Nucleus accumbens (tissue), 56 donors: ENCODE results near the gene ATP2B1.
"Not testable (repeated sequence)": the region's sequence is repeated elsewhere in the genome, so short reads cannot be mapped to it uniquely, and the experiment has no call there.

Experiments
- DNase-seq, 56 donors: peaks; one replicate each; lab custom pipeline; 2025; lab: John Stamatoyannopoulos, UW

Gene ATP2B1

DNA sequence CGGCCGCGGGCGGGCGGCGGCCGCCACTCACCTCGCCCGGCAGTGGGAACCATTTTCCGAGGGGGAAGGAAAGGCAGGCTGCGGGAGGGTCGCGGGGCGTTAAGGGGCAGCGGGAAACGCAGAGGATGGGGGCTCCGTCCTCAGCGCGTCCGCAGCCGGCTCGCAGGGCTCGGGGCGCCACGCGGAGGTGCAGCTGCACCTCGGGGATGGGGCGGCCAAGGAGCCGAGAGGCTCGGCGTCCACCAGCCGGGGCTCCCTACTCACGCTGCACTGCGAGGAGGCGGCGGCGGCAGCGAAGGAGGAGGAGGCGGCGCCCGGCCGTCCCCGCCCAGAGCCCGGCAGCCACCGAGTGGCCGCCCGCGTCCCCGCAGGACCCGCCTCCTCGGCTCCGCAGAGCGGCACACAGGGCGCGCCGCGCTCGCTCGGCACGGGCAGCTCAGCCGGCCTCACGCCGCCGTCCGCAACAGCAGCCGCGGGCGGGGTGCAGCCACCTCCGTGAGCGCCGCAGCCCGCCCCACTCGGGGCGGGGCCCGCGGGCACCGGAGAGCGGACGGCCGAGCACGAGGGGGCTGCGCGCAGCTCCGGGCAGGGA lies at the start of gene ATP2B1:
Gene ATP2B1 (minus strand): TSS at position 274 of the 592 bp plus-strand sequence. CDS start 52,952 bp downstream, outside the sequence.
- peak in 45 of 56 donors; percentile 6 to 89 (median 76) for DNase-seq

DNA sequence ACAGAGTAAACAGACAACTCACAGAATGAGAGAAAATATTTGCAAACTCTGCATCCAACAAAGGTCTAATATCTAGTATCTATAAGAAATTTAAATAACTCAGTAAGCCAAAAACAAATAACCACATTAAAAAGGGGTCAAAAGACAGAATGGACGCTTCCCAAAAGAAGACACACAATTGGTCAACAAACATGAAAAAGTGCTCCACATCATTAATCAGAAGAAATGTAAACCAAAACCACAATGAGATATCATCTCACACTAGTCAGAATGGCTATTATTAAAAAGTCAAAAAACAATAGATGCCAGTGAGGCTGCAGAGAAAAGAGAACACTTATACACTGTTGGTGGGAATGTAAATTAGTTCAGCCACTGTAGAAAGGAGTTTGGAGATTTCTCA lies 49.3 kb upstream of the ATP2B1 start:
- DNase-seq: not testable (repeated sequence)

DNA sequence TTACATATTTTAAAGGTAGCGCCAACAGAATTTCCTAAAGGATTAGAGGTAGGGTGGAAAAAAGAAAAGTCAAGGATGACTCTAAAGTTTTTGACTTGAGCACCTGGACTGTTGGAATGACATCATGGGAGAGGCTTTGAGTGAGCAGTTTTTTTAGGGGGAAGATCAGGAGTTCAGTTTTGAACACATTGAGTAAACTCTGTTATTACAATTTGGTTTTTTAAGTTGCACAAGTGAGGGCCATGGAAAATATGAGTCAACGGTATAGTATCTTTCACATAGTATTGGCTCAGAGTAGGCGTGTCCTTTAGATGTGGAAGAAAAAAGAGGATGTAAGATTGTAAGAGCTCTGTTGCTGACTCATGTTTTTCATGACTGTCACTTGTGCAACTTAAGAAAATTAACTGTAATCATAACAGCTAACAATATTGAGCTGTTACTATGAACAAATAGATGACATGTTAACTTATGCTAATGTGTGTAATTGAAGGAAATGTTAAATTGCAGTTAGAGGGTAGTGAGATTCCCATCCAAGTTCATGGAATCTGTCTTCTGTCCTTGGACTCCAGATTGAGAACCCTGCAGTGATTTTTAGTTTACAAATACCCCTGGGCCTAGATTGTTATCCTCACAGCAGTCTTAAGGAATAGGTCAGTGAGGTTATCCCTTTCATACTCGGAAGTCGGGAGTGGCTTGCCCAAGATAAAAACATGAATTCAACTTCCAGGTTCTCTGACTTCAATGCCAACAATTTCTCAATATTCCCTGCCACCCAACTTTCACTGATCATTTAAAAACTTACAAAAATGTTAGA lies 48.2 kb upstream of the ATP2B1 start:
- DNase-seq: no peak

GRCh38 chr12:89756194-89756584 lies 47.6 kb upstream of the ATP2B1 start:
- no peak for DNase-seq

DNA sequence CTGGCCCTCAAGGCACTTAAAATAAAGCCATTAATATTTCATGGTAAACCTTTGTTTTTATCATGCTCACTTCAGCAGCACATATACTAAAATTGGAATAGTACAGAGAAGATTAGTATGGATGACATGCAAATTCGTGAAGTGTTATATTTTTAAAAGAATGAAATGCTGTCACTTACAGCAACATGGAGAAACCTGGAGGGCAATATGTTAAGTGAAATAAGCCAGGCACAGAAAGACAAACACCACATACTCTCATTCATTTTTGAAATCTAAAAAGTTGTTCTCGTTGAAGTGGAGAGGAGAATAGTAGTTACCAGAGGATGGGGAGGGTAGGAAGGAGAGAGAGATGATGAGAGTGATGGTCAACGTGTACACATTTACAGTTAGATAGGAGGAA lies 45.4 kb upstream of the ATP2B1 start:
- DNase-seq: no peak

DNA sequence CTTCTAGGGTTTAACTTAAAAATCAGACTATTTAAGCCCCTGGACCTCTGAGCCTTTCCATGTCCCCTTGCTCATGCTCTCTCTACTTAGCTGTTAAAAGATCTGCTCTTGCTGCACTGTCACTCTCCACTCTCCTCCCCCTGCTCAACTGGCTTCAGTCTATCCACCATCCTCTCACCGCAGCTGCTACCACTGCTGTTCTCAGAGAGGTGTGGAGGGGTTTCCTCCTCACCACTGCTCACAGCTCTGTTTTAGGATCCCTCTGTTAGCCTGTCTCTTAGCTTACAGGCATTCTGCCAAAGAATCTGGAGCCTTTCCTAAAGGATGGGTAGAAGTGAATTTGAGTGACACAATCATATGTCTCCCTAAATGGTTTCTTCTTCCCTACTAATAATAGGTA lies 43.7 kb upstream of the ATP2B1 start:
- no peak for DNase-seq

DNA sequence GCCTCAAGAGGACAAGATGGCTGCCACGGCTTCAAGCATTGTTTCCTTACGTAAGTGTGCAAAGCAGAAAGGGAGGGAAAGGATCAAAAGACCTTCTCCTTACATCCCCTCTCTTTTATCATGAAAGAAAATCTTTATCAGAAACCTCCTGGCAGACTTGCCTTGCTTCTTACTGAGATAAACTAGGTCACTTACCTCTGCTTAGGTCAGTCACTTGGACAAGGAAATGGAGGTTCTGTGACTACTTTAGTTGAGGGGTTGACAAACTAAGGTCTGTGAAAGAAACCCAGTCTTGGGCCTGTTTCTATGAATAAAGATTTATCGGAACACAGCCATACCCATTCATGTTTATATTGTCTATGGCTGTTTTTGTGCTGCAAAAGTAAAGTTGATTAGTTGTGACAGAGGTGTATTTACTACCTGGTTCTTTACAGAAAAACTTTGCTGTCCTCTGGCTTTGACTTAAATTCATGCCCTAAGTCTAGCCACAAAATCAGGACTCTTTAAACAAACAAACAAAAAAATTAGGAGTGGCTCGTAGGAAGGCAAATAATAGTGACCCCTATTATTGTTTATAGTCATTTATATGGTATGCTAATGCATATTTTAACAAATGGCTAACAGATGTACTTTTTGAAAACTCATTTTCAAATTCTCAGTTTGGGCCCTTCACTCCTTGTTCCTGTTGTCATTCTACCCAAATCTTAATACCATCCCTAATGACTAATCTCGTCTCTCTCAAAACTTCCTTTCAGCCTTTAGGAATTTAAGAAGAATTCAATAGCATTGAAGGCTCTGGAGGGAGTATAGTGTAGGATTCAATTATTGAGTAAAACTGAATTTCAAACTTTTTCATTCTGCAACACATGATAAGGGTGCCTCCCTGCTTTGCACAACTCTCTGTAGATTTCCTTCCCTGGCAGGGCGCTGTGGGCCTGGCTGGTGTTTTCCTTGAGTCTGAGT lies 42.0 kb upstream of the ATP2B1 start:
- no peak for DNase-seq

- no peak for DNase-seq
Measured at GRCh38 chr12:89748791-89749190, 40.2 kb upstream of the ATP2B1 start.

GRCh38 chr12:89745286-89745685 lies 36.6 kb upstream of the ATP2B1 start:
- no peak for DNase-seq

DNA sequence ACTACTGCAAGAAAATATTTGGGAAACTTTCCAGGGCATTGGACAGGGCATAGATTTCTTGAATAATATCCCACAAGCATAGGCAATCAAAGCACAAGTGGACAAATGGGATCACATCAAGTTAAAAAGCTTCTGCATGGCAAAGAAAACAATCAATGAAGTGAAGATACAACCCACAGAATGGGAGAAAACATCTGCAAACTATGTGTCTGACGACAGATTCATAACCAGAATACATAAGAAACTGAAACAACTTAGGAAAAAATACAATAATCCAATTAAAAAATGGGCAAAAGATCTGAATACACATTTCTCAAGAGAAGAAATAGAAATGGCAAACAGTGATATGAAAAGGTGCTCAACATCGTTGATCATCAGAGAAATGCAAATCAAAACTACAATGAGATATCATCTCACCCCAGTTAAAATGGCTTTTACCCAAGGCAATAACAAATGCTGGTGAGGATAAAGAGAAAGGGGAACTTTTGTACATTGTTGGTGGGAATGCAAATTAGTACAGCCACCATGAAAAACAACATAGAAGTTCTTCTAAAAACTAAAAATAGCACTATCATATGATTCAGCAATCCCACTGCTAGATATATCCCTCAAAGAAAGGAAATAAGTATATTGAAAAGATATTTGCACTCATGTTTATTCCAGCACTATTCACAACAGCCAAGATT lies 33.8 kb upstream of the ATP2B1 start:
- no peak for DNase-seq

- DNase-seq: no peak
Measured at GRCh38 chr12:89740943-89741342, 32.3 kb upstream of the ATP2B1 start.

GRCh38 chr12:89736995-89737394 lies 28.4 kb upstream of the ATP2B1 start:
- no peak for DNase-seq

DNA sequence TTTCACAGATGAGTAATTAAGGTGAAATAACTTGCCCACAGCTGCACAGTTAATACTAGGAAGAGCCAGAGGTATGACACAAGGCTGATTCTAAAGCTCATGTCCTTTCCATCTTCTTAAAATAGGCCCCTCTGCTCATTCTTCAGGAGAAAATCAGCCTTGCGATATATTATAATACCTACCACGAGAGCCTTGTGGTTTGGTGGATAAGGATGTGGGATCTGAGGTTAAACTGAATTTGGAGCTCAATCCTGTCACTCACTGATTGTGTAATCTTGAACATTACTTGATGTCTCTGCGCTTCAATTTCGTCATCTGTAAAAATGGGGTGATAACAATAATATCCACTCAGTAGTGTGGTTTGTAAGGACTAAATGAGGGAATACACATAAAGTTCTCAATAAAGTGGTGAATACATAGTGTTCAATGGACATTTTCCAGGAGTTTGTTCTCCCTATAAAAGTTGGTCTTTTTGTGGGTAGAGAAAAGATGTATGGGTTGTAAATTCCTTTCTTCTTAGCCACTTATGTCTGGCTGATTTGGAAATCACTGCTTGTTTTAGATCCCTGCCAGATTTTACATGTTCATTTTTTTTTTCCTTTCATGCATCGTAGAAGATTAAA lies 25.1 kb upstream of the ATP2B1 start:
- no peak for DNase-seq

DNA sequence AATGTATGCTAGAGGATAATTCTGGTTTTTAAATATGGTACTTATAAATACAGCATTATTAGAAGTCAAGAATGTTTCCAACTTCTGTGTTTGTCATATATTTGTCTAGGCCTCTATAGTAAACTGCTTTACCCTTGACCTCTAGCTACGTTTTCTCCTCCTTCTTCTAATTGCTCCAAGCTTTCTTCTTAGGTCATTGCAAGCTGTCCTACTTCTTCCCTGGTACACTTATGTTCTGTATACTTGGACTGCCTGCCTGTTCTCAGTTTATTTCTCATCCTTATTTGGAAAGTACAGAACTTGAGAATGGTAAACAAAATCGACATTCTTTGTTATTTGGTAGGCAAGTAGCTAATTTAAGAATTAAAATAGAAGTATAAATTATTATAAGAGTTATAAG lies 23.9 kb upstream of the ATP2B1 start:
- no peak for DNase-seq

DNA sequence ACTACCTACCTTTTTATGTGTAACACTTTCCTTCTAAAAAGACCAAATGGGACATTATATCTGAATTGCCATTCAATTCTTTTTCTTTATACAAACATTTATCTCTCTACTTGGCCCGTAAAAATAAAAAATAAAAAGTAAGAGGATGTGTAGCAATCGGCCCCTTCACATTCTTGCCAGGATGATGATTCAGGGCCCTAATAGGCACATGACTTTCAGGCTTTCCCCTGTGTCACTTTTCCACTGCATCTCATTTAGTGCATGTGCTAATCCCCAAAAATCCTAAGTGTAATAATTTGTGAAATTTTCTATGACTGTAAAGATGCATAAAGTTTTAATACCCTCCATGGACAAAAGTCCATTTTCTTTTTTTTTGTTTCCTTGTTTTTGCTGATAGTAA lies 23.0 kb upstream of the ATP2B1 start:
- DNase-seq: no peak

DNA sequence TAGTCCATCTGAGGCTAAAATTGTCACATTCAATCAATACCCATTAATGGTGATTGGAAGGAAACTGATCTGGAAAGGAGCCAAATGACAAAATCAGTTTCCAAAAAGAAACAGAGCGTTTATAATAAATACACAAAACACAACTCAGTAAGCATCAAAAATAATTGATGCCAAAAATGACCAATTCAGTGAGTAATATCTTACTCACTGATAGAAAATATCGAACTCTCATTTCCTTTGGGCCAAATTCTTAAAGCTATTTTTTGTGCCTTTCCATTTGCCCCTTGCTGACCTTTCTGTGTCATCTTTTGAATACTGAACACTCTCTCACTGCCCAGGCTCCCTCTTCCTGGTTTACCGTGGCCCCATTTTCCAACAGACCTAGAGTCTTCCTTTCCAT lies 22.5 kb upstream of the ATP2B1 start:
- no peak for DNase-seq

GRCh38 chr12:89729946-89730459 lies 21.4 kb upstream of the ATP2B1 start:
- no peak for DNase-seq

GRCh38 chr12:89723276-89723675 lies 14.6 kb upstream of the ATP2B1 start:
- no peak for DNase-seq

DNA sequence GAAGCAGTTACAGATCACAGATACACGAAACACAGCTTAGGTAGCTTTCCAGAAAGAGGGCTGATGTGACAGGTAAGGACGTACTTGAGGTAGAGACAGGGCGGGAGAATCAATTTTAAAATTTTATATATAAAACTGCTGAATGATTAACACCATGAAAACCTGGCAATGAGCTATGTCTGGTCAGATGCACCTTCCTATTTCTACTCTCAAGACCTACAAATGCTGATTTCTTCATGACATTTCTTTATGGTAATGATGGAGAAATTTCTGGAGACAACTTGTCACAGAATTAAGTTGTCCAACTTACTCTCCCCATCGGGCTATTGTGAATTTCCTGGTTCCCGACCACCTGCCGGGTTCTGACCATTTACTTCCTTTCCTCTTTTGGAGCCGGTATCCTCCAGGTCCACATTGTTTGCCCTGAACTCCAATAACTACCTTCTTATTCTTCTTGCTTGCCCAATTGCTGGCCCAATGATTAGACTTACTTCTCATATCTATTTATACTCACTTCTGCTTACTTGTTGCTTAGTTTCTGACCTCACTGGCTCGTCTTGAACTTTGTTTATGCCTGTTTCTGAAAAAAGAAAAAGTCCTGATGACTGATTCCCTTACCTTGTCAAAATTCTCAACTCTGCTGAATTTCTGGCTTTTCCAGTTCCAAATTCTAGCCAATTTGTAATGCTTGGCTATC lies 12.8 kb upstream of the ATP2B1 start:
- DNase-seq: no peak
